Stomach (tissue), 9 donors: Measurements from ENCODE around the gene PLXNA1. TPM values are rescaled to one million over a fixed set of nuclear protein-coding genes. Genes with fewer than 3 reads are reported as not detected.

Experiments used
- DNase-seq, 2 donors: peaks; one replicate each; pipeline versions ENCODE4 v3.0.0 to v3.0.0-alpha.2; 2013 to 2019
- H3K27ac ChIP-seq, 5 donors: fragments of 200-600 bp in 4 of 5; sonication (generic) in 4 of 5; one replicate each; pipeline ENCODE4 v1.5.1; 2013 to 2019; ENCODE audit warnings: mild to moderate bottlenecking in 1 of 5, moderate library complexity in 1 of 5
- H3K27me3 ChIP-seq, 3 donors: fragments of 200-600 bp; sonication (generic); one replicate each; pipeline ENCODE4 v1.5.1; 2017 to 2019; ENCODE audit warnings: mixed run types in 1 of 3
- H3K36me3 ChIP-seq, 4 donors: fragments of 200-600 bp; sonication (generic); 1 replicate in 3 of 4; 2 replicates in 1 of 4; pipeline ENCODE4 v1.5.1; 2016 to 2019
- H3K4me1 ChIP-seq, 4 donors: fragments of 200-600 bp; sonication (generic); one replicate each; pipeline ENCODE4 v1.5.1; 2016 to 2019
- H3K4me3 ChIP-seq, 4 donors: fragments of 200-600 bp; sonication (generic) in 3 of 4; one replicate each; pipeline ENCODE4 v1.5.1; 2016 to 2019; ENCODE audit warnings: mild to moderate bottlenecking in 1 of 4
- H3K9me3 ChIP-seq, 4 donors: fragments of 200-600 bp; sonication (generic); one replicate each; pipeline ENCODE4 v1.5.1; 2016 to 2019
- EP300 ChIP-seq: sonication (generic); formaldehyde crosslinking; IDR thresholded peaks from one replicate; pipeline ENCODE4 v1.6.1; 2017; ENCODE audit warnings: antibody characterized with exemption
- POLR2A ChIP-seq, 4 donors: fragments of 450-650 bp; IDR thresholded peaks; one replicate each; pipeline ENCODE4 v1.6.1; 2016; ENCODE audit warnings: antibody characterized with exemption in 4 of 4, control low read depth in 2 of 4, mild to moderate bottlenecking in 1 of 4, moderate library complexity in 1 of 4
- POLR2AphosphoS5 ChIP-seq, 3 donors: sonication (generic); formaldehyde crosslinking; IDR thresholded peaks; one replicate each; pipeline ENCODE4 v1.6.1; 2016; ENCODE audit warnings: antibody characterized with exemption in 3 of 3
- WGBS, 5 donors: extraction: QIAGEN DNeasy Blood & Tissue Kit in 3 of 5; methylation state at CpG; one replicate each; pipeline versions ENCODE4 v1.1.5 to v1.1.7; 2013 to 2018; 5-methylcytosine and 5-hydroxymethylcytosine counted together
- intact Hi-C: fragments of 100-400 bp; cut with DNase I; formaldehyde crosslinking; loops from one replicate; pipeline ENCODE4 v1.15.1; 2023; ENCODE audit warnings: low total_unique reads
- polyA plus RNA-seq, 3 donors: library from polyadenylated mRNA; stranded (reverse); fragments of 200-250 nt; gene quantifications; one replicate each; pipeline ENCODE4 v1.2.3, GENCODE V29; 2013
- total RNA-seq, 5 donors: library from RNA; depleted of rRNA; stranded (reverse); fragments of >200 nt; gene quantifications; one replicate each; pipeline versions ENCODE4 v1.1.0 to v1.2.3, GENCODE V29; 2014 to 2016
- TF ChIP-seq, protein P1 (sequence below), 7 experiments: fragments of 450-650 bp in 4 of 7; fragments of 200-600 bp in 3 of 7; sonication (generic) in 3 of 7; IDR thresholded peaks; one replicate each; pipeline ENCODE4 v1.5.1; 2016 to 2019; ENCODE audit warnings: antibody characterized with exemption in 7 of 7, control low read depth in 2 of 7, mild to moderate bottlenecking in 1 of 7
- donor health status: healthy with polysubstance abuse.
- donor health status: Bipolar disorder and iron deficiency.
- donor health status: healthy.

The PLXNA1 gene
- total and polyA plus RNA-seq, 8 donors: 0.92 to 54.7 (median 13.9) TPM

DNA sequence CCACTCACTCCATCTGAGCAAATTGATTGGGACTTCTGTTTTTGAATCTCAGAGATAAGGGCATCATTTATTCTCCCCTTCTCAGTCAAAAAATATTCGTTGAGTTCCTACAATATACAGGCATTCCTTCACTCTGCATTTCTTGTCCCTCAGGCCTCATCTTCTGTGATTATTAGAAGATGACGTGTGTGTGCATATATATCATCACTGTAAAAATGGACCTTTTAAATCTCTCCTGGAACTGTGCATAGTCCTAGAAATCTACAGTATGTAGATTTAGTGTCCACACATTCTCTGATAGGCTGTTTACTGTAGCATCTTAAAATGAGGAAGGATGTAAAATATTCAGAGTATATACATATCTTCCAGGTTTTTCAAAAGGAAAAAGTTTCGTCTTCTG, 43.2 kb upstream of the PLXNA1 start:
- Histone ChIP-seq H3K4me3 (no peak overlapping the region), H3K27ac (no peak overlapping the region), H3K27me3 (no peaks in the 10 kb centered on the region), H3K36me3 (no peaks in the 10 kb centered on the region), H3K4me1 (no peaks in the 10 kb centered on the region), H3K9me3 (no peaks in the 10 kb centered on the region)
- TF ChIP-seq POLR2AphosphoS5 (IDR thresholded peaks at IDR 0.05) (no peak), EP300 (no peak), POLR2A (IDR thresholded peaks at IDR 0.05) (no peak)
- TF ChIP-seq, protein P1, sequence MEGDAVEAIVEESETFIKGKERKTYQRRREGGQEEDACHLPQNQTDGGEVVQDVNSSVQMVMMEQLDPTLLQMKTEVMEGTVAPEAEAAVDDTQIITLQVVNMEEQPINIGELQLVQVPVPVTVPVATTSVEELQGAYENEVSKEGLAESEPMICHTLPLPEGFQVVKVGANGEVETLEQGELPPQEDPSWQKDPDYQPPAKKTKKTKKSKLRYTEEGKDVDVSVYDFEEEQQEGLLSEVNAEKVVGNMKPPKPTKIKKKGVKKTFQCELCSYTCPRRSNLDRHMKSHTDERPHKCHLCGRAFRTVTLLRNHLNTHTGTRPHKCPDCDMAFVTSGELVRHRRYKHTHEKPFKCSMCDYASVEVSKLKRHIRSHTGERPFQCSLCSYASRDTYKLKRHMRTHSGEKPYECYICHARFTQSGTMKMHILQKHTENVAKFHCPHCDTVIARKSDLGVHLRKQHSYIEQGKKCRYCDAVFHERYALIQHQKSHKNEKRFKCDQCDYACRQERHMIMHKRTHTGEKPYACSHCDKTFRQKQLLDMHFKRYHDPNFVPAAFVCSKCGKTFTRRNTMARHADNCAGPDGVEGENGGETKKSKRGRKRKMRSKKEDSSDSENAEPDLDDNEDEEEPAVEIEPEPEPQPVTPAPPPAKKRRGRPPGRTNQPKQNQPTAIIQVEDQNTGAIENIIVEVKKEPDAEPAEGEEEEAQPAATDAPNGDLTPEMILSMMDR (IDR thresholded peaks at IDR 0.05): no peak
- no peak for DNase-seq
- WGBS, 5 donors: 85 to 90% (median 86%) methylated on average over 3 of the region's 3 CpGs
- intact Hi-C loops: no loop called here

GRCh38 chr3:126941721-126942270, 41.1 kb upstream of the PLXNA1 start:
- no peaks in the 10 kb centered on the region for H3K4me1 ChIP-seq
- intact Hi-C loops: no loop called here
- no peak for DNase-seq
- no peaks in the 10 kb centered on the region for H3K9me3 ChIP-seq
- no peaks in the 10 kb centered on the region for H3K27me3 ChIP-seq
- 85 to 96% (median 89%) methylated on average over 5 of the region's 5 CpGs for WGBS, 5 donors
- no peak overlapping the region for H3K4me3 ChIP-seq
- no peak for TF ChIP-seq POLR2A (IDR thresholded peaks at IDR 0.05)
- TF ChIP-seq, protein P1 (IDR thresholded peaks at IDR 0.05): no peak
- no peak for TF ChIP-seq POLR2AphosphoS5 (IDR thresholded peaks at IDR 0.05)
- no peak for TF ChIP-seq EP300
- no peaks in the 10 kb centered on the region for H3K36me3 ChIP-seq
- no peak overlapping the region for H3K27ac ChIP-seq

DNA sequence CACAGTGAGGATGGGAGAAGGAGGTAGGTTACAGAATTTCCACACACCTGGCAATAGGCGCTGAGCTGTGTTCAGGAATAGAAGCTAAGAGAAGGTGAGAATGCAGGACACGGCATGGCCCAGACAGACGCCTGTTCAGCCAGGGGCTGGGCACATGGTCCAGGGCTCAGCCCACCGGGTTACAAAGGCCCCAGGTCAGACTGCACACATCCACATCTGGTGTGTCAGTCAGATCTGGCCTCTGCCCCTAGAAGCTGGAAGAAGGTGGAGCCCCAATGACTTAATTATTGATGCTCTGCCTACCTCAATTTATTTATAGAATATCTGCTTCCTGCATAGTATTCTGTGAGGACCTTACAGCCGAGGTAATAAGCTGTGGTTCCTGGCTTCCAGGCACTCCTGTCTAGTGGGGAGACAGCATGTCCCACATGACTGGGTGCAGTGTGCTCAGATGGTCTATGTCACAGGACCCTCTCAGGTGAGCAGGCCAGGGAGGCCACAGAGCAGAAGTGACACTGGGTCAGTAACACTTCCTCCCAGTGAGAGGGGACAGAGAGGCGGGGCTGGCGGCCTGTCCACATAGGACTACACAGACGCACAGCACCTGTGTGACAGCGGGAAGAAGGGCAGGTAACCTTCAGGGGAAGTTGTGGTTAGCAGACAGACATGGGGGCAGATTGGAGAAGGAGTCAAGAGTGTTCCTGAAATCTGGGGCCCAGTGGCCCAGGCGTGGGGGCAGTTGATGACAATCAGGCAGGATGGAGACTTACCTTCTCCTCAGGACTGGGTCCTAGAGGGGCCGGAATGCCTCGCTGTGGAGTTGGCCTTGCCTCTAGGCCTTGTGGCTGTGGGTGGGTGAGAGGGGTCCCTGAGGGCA, 38.6 kb upstream of the PLXNA1 start:
- no peak overlapping the region for H3K27ac ChIP-seq
- TF ChIP-seq POLR2AphosphoS5 (IDR thresholded peaks at IDR 0.05) (no peak), EP300 (no peak)
- TF ChIP-seq, protein P1 (IDR thresholded peaks at IDR 0.05): no peak
- no peaks in the 10 kb centered on the region for H3K4me1 ChIP-seq
- no peaks in the 10 kb centered on the region for H3K27me3 ChIP-seq
- no peak for DNase-seq
- H3K9me3 ChIP-seq: no peaks in the 10 kb centered on the region
- intact Hi-C loops: no loop called here
- peaks cover 0 to 21% (median 2%) of the 10 kb centered on the region in 4 donors for H3K36me3 ChIP-seq
- 87 to 97% (median 94%) methylated on average over 8 to 12 of the region's 12 CpGs for WGBS, 5 donors
- H3K4me3 ChIP-seq: no peak overlapping the region

DNA sequence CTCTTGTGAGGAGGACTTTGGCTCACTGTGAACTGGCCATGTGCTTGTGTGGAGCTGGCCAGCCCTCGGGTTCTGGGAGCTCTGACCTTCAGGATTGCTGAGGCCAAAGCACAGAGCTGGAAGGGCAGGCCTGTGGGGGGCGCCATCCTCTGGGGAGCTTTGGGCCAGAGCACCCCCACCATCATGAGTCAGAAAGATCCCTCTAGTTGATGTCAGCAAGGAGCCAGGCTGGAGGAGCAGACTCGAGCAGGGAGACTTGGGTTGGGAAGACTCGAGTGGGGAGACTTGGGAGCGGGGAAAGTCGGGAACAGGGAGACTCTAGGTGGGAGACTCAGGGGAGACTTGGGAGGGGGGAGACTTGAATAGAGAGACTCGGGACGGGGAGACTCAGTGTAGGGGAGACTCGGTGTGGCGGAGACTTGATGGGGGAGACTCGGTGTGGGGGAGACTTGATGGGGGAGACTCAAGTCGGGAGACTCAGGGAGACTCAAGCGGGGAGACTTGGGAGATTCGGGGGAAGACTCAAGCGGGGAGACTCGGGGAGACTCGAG, 37.7 kb upstream of the PLXNA1 start:
- Histone ChIP-seq H3K27me3 (no peaks in the 10 kb centered on the region), H3K4me1 (no peaks in the 10 kb centered on the region), H3K9me3 (no peaks in the 10 kb centered on the region), H3K36me3 (peaks cover 0 to 25% (median 4%) of the 10 kb centered on the region in 4 donors), H3K4me3 (no peak overlapping the region), H3K27ac (no peak overlapping the region)
- DNase-seq: no peak
- intact Hi-C loops: no loop called here
- WGBS, 5 donors: 88 to 91% (median 89%) methylated on average over 17 of the region's 17 CpGs
- TF ChIP-seq, protein P1 (IDR thresholded peaks at IDR 0.05): no peak
- TF ChIP-seq EP300 (no peak), POLR2A (IDR thresholded peaks at IDR 0.05) (no peak), POLR2AphosphoS5 (IDR thresholded peaks at IDR 0.05) (no peak)
